ENCODE results near the gene IKBKG.
"Not testable (repeated sequence)": the region's sequence is repeated elsewhere in the genome, so short reads cannot be mapped to it uniquely, and the experiment has no call there.

IKBKG gene

DNA sequence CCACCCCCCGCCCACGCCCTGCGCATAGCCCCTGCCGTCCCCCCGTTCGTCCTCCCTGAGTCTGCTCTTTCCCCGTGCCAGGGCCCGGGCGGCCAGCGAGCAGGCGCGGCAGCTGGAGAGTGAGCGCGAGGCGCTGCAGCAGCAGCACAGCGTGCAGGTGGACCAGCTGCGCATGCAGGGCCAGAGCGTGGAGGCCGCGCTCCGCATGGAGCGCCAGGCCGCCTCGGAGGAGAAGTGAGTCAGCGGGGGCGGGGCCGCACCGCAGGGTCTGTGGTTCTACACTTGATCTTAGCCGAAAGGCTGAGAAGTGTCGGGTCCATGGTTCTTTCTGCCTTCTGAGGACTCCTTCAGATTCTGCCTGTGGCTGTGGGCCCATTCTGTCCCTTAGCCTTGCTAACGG is 12.9 kb downstream of the IKBKG start:
- DNase-seq, result not testable (repeated sequence)

DNA sequence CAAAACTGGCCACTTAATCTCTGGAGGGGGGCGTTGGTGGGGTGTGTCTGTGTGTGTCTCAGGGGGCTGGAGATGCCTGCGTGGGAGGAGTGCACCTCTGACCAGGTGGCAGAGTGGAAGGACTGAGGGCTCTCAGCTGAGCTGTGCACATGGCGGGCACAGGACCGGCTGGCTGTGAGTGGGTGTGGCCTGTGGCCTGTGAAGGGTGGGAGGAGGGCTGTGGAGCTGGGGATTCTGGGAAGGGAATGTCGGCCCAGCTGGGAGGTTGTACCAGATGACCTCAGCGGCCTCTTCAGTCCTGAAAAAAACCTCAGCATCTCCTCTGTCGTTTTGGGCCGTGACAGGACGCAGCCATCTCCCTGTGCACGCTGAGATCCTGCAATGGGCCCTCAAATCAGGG is 14.9 kb downstream of the IKBKG start:
- DNase-seq, result not testable (repeated sequence)

DNA sequence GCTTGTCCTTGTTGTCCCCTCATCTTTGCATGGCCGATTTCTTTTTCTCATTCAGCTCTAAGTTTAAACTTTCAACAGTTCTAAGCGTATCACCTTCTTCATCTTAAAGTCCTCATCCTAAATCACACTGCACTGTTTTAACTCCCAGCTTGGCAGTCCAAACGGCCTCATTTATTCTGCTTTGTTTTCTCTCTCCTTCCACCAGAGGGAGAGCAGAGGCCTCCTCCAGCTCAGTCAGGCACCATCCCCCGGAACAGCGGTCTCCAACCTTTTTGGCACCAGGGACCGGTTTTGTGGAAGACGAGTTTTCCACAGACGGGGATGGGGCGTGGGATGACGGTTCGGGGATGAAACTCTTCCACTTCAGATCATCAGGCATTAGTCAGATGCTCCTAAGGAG is 22.9 kb downstream of the IKBKG start:
- DNase-seq, result not testable (repeated sequence)

DNA sequence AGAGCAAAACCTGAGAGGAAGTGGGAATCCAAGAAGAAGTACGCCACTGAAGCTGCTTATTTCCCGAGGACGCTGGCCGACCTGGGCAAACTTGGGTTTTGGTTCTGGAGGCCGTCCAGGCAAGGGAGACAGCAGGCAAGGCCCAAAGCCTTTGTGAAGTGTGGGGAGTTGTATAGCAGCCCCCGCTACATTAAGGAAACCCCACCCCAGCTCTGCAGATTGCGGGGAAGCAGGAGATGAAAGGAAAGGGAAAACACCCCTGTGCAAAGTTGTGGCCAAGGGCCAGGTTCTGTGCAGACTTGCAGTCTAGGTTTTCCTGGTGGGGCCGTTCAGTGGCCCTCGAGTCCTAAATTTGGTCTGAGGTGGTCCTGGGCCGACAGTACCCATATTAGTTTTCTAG is 25.6 kb downstream of the IKBKG start:
- DNase-seq, result not testable (repeated sequence)

DNA sequence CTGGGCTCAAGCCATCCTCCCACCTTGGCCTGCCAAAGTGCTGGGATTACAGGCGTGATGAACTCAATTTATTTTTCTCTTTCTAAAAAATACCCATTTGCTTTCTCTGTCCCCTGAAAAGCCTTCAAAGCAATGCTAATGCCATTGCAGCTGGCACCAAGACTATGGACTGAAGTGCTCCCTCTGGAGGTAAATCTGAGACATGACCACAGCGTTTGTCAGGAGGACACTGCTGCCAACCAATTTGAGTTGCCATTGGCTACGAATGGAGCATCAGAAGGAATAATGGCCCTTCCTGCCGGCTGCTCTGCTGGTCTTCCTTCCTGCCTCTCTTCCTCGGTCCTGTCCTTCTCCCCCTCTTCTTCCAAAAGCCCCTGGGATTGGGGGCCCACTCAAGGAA is 27.7 kb downstream of the IKBKG start:
- DNase-seq, result not testable (repeated sequence)

DNA sequence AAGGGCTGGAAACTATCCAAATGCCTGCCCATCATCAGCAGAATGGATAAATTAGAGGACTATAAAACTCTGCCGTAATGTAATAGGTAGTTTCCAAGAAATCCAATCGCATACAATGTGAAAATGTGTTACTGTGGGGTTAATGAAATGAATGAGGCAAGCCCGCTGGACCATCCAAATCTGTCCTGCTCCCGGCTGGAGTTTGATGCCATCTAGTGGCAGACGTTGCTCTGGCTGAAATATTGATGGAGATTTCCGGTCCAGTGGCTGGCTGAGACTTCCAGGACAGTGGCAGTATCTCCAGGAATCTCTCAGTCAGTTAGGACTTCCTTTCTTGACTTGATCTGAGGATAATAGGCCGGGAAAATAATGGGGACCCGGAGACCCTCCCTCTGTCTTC is 35.6 kb downstream of the IKBKG start:
- not testable (repeated sequence) for DNase-seq

DNA sequence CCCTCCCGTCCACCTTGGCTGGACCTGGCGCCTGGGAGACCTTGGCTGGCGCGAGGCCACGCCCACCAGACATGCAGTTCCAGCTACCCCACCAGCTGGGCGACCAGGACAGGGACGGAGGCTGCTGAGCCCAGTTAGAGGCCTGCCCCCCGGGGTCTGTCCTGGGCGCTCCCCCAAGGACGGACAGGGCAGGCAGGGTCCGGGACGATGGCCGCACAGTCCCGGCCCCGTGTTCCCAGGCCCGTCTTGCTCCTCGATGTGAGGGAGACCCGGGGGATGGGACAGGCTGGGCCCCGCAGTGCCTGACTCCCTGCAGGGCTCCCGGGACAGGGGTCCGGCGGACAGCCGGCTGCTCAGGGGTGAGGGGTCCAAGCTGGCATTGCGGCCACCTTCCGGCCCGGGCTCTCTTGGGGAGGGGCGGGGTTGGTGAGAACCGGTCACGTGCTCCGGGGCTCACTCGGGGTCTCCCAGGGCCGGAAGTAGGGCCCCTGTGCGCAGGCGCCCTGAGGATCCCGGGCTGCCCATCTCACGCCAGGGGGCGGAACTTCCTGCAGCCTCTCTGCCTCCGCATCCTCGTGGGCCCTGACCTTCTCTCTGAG is 37.3 kb downstream of the IKBKG start, which contains the start of gene CTAG1A:
TSS of gene CTAG1A (plus strand) at position 549 of the 599 bp plus-strand sequence. CDS start 74 bp downstream, outside the sequence.
- DNase-seq, result not testable (repeated sequence)

DNA sequence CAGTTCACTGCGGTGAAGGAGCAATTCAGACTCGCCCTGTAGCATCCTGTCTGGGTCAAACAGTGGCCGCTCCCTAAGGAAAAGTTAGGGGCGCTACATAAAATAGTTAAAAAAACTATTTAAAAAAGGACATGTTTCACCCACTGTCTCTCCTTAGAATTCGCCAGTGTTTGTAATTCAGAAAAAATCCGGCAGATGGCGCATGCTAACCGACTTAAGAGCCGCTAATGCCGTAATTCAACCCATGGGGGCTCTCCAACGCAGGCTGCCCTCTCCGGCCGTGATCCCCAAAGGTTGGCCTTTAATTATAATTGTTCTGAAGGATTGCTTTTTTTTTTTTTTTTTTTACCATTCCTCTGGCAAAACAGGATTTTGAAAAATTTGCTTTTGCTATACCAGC is 43.0 kb downstream of the IKBKG start:
- DNase-seq, result not testable (repeated sequence)

DNA sequence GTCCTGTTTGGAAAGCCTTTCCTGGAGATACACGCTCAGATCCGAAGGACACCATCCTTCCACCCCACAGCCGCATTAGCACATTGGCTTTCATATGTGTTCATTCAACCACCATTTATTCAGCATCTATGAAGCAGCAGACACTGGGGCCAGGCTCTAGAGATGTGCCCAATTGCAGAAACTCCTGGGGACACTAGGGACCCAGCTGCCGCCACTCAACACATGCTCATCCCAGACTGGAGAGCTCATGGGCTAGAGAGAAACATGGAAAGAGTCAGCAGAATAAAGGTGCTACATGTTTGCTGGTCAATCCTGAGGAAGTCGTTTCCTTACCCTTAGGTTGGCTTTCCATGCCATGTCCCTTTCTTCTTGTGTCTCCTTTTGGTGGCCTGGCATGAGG is 45.1 kb downstream of the IKBKG start:
- no peak for DNase-seq

DNA sequence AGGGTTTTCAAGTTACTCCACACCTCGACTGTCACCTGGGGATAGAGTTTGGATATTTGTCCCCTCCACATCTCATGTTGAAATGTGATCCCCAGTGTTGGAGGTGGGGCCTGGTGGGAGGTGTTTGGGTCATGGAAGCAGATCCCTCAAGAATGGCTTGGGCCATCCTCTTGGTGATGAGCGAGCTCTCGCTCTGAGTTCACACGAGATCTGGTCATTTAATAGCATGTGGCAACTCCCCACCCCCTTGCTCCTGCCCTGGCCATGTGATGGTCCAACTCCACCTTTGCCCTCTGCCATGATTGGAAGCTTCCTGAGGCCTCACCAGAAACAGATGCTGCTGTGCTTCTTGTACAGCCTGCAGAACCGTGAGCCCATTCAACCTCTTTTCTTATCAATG is 45.8 kb downstream of the IKBKG start:
- no peak for DNase-seq

DNA sequence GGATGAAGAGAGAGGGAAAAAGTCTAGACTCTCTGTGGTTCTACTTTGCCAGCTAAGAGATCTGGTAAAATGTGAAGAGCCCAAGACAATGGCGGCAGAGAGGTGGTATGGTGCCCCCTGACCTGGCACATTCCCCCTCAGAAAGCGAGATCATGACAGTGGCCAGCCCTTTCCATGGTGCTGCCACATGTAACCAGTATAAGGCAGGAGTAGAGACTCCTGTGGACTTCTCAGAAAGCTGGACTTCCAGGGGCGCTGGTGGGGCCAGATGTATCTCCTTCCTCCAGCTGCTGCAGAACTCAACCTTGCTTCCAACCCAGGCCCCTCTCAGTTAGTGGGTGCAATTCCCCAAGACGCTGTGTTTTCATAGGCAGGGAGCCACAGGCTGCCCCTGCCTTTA is 47.1 kb downstream of the IKBKG start:
- no peak for DNase-seq

DNA sequence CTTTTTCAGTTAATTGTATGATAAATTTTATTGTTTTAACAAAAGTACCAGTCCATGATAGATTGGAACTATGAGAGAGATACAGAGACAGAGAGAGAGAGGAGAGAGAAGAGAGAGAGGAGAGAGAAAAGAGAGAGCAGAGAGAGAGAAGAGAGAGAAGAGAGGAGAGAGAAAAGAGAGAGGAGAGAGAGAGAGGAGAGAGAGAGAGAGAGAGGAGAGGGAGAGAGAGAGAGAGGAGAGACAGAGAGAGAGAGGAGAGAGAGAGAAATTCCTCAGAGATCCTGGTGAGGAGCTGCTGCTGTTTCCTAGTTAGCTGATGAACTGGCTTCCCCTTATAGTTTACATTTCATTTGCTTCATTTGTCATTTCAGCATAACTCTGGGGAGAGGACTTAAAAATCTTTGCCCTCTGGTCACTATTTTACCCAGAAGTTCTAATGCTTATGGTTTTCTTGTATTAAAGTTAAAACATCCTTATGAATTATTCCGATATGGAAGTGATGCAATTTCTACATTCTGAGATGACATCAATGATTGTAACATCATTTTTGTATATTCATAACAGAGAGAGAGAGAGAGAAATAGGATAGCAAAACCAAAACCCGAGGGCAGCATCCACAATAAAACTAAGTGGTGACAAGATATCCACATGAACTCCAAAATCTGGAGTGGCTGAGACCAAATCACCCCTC is 48.3 kb downstream of the IKBKG start:
- no peak for DNase-seq

DNA sequence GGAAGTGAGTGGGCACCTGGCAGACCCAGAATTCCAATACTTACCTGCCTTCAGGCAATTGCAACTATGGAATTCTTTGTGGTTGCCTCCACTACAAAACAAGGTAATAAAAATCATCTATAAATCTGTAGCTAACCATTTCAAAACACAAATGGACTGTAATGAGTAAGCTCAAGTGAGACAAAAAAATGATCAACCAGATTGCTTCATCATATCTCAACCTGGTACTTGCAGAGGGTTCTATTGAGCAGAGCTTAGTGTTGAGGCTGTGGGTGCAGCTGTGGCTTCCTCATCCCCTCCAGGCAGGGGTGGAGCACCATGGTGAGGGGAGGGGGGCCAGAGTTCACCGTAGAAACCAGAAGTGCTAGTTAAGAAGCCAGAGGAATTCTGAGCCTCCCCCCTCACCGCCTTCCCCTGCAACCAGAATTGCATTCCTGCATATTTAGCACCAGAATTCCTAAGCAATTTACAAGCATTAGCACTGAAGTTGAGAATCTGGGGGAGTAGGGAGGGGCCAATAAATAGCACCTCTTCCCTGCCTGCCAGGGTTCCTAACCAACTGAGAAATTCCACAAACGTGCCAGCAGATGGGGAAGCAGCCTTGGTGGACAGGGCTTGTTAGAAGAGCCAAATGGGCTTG is 49.0 kb downstream of the IKBKG start:
- no peak for DNase-seq

DNA sequence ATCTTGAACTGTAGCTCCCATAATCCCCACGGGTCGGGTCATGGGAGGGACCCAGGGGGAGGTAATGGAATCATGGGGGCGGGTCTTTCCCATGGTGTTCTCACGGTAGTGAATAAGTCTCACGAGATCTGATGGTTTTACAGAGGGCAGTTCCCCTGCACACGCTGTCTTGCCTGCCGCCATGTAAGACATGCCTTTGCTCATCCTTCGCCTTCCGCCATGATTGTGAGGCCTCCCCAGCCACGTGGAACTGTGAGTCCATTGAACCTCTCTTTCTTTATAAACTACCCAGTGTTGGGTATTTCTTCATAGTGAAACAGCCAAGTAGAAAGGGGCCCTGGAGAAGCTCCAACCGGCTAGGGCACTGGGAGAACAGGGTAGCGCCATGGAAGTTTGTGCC is 49.8 kb downstream of the IKBKG start:
- no peak for DNase-seq

DNA sequence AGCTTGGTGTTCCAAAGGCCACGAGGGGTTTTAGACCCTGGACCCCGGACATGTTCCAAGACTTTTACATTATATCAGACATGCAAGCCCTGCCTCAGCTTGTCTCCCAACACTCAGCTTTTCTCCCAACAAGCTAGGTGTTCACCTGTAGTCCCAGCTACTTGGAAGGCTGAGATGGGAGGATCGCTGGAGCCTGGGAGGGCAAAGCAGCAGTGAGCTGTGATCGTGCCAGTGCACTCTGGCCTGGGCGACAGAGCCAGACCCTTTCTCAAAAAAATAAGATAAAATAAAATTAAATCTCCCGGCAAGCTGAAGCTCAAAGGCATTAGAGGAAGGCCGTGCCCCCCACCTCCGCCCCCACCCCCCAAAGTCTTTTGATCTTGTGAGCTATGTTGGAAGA is 51.2 kb downstream of the IKBKG start:
- DNase-seq, result no peak

DNA sequence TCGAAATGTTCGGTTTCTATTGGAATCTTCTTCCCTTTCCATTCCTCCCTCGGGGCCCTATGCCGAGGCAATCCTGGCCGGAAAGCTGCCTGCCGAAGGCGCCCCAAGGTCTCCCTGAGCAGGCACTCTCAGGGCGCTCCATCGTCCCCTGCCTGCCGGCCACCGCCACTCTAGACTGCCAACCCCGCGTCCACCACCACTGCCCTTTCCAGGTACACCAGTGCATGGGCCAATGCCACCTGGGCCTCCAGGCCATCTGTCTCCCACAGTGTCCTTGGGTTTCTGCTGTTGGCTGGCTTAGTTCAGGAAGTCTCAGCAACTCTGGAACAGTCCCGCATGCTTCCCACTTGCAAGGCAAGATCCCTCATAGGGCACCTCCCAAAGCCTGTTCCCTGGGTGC is 52.1 kb downstream of the IKBKG start:
- DNase-seq, result no peak

DNA sequence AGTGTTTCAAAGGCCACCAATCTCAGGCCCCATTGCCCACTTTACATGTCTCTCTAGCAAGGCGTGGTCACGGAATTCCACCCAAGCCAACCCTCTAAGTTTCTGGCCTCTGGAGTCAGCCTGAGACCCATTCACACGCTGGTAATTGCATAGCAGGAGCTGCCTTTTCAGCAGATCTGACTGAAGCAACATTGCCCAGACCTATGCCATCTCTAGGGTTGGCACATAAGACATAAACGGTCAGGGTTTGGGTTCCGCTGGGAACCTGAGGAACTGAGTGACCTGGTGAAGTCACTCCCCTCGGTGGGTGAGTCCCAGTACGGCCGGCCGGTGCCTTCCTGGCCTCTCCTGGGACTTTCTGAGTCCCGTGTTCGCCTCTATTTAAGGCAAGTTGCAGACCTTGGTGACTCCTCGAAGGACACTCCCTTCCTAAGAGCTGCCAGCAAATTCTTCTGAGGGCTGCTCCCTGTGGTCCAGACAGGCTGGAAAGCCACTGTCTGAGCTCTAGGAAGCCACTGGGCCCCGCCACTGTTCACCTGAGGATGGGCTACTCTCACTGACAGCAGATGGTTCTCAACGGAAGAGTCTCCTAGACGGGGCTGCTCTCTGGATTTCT is 53.4 kb downstream of the IKBKG start:
- DNase-seq, result no peak

DNA sequence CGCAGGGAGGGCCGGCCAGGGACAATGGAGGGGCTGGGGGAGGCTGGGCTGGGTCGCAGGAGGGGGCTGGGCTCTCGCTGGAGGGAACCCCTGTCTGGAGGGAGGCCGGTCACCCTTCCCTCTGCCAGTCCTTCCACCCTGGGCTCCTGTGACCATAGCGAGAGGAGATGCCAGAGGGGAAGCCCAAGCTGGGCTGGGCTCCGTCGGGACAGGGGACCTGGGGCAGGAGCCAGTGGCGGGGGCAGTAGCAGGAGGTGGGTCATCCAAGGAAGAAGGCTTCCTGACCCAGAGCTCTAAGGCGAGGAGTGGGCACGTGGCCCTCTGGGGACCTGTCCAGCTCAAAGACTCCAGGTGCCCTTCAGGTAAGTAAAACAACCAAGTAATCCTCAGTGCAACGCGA is 54.8 kb downstream of the IKBKG start:
- no peak for DNase-seq

DNA sequence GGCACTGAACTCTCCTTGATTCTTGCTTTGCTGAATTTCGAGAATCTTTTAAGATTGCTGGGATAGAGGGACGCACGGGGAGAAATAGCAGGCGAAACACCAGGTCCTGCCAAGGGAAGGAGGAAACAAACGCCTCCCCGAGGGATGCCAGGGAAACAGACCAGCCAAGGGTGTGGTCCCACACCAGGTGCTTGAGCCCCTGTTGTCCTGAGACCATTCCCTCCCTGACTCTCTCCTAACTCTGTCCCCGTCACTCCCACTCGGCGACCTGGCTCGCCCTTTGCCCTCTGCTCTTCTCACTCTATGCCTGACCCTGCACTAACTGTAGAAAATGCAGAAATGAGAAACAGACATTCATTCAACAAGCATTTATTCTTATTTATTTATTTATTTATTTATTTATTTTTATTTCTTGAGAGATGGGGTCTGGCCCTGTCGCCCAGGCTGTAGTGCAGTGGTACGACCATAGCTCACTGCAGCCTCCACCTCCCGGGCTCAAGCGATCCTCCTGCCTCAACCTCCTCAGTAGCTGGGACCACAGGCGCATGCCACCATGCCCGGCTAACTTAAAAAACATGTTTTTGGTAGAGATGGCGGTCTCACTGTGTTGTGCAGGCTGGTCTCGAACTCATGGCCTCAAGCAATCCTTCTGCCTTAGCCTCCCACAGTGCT is 55.5 kb downstream of the IKBKG start:
- no peak for DNase-seq

DNA sequence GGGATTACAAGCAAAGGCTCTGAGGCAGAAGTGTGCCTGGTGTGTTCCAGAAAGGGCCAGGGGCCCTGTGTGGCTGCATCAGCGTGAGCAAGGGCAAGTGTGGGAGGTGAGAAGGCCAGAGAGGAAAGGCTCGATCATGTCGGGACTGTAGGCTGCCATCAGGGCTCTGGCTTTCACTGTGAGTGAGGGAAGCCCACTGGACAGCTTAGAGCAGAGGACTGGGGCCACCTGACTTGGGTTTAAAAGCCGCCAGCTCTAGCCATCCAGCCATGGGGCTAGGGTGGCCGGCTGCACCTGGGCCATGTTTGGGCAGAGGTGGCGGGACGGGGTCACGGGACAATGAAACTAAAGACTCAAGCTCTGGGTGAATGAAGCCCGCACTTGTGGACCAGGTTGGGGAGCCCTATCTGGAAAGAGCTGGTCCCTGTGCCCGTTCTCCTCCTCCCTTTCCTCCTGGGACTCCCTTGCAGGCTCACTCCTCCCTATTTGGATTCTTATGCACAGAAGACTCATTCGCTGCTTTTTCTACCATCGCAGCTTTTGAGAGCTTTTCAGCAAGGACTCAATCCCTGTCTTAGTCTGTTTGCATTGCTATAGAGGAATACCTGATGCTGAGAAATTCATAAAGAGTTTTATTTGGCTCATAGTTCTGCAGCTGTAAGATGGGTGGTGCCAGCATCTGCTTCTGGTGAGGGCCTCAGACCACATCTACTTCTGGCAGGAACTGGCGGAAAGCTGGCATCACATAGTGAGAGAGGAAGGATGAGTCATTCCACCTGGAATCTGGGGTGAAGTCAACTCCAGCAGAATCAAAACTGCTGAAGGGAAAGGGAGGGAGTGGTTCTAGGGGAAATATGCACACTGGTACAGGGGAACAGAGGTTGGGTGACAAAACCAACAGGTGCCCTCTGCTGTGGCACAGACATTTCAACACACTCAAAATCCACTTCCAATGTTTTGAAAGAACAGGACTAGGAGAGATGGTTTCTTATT is 56.3 kb downstream of the IKBKG start:
- DNase-seq, result no peak

DNA sequence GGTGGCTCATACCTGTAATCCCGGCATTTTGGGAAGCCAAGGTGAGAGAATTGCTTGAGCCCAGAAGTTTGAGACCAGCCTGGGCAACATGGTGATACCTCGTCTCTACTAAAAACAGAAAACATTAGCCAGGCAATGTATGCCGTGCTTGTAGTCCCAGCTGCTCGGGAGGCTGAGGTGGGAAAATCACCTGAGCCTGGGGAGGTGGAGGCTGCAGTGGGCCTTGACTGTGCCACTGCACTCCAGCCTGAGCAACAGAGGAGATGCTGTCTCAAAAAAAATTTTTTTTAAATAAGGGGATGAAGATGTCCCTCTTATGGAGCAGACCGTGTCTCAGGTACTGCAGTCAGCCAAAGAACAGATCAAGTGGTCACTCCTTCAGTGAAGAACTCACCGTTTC is 58.1 kb downstream of the IKBKG start:
- DNase-seq, result no peak

DNA sequence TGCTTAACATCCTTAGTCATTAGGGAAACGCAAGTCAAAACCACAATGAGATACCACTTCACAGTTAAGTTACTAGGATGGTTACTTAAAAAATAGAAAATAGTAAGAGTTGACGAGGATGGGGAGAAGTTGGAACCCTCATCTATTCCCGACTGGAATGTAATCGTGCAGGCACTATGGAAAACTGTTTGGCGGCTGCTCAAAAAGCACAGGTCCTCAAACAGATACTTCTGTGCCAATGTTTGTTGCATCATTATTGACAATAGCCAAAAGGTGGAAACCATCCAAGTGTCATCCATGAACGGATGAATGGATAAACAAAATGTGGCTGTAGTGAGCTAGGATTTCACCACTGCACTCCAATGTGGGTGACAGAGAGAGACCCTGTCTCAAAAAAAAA is 60.0 kb downstream of the IKBKG start:
- no peak for DNase-seq
